Ishikawa (cell line): ENCODE data around the gene NDC1.

Experiments
- CEBPB ChIP-seq: IDR thresholded peaks from 2 replicates; pipeline ENCODE4 v1.6.1; 2012
- CREB1 ChIP-seq: IDR thresholded peaks from 2 replicates; pipeline ENCODE4 v1.6.1; 2012; ENCODE audit warnings: low read depth
- EGR1 ChIP-seq: IDR thresholded peaks from 2 replicates; pipeline ENCODE4 v1.6.1; 2012
- EP300 ChIP-seq: IDR thresholded peaks from 2 replicates; pipeline ENCODE4 v1.6.1; 2012; ENCODE audit warnings: borderline replicate concordance
- FOXM1 ChIP-seq: IDR thresholded peaks from 2 replicates; pipeline ENCODE4 v1.6.1; 2012; ENCODE audit warnings: low read depth, borderline replicate concordance
- MAX ChIP-seq: IDR thresholded peaks from 2 replicates; pipeline ENCODE4 v1.6.1; 2012
- NFIC ChIP-seq: IDR thresholded peaks from 2 replicates; pipeline ENCODE4 v1.6.1; 2012
- RAD21 ChIP-seq: IDR thresholded peaks from 2 replicates; pipeline ENCODE4 v1.6.1; 2012; ENCODE audit warnings: low read depth
- REST ChIP-seq: IDR thresholded peaks from 2 replicates; pipeline ENCODE4 v1.6.1; 2012; ENCODE audit warnings: low read depth, mild to moderate bottlenecking
- TAF1 ChIP-seq: IDR thresholded peaks from 2 replicates; pipeline ENCODE4 v1.6.1; 2012; ENCODE audit warnings: low read depth, mild to moderate bottlenecking
- TCF12 ChIP-seq: IDR thresholded peaks from 2 replicates; pipeline ENCODE4 v1.6.1; 2012; ENCODE audit warnings: low read depth
- TEAD4 ChIP-seq: IDR thresholded peaks from 2 replicates; pipeline ENCODE4 v1.6.1; 2012
- YY1 ChIP-seq: IDR thresholded peaks from 2 replicates; pipeline ENCODE4 v1.6.1; 2012; ENCODE audit warnings: low read depth
- ZBTB7A ChIP-seq: IDR thresholded peaks from 2 replicates; pipeline ENCODE4 v1.6.1; 2012; ENCODE audit warnings: low read depth
- TF ChIP-seq, protein P1 (sequence below): IDR thresholded peaks from 2 replicates; pipeline ENCODE4 v1.6.1; 2012

NDC1 gene

GRCh38 chr1:53851571-53852285, 13.6 kb upstream of the NDC1 start:
- no peak for TF ChIP-seq YY1
- TF ChIP-seq, protein P1, sequence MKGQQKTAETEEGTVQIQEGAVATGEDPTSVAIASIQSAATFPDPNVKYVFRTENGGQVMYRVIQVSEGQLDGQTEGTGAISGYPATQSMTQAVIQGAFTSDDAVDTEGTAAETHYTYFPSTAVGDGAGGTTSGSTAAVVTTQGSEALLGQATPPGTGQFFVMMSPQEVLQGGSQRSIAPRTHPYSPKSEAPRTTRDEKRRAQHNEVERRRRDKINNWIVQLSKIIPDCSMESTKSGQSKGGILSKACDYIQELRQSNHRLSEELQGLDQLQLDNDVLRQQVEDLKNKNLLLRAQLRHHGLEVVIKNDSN = no peak
- no peak for TF ChIP-seq TAF1
- no peak for TF ChIP-seq TCF12
- no peak for TF ChIP-seq TEAD4
- no peak for TF ChIP-seq RAD21
- no peak for TF ChIP-seq CREB1
- TF ChIP-seq CEBPB = no peak

GRCh38 chr1:53850082-53850673, 12.1 kb upstream of the NDC1 start:
- TF ChIP-seq ZBTB7A (no peak), EGR1 (no peak), CREB1 (no peak), YY1 (no peak), NFIC (no peak), MAX (no peak), TEAD4 (no peak), TCF12 (no peak), FOXM1 (no peak), REST (no peak), EP300 (no peak), CEBPB (no peak), RAD21 (no peak)
- TF ChIP-seq, protein P1 = no peak

DNA sequence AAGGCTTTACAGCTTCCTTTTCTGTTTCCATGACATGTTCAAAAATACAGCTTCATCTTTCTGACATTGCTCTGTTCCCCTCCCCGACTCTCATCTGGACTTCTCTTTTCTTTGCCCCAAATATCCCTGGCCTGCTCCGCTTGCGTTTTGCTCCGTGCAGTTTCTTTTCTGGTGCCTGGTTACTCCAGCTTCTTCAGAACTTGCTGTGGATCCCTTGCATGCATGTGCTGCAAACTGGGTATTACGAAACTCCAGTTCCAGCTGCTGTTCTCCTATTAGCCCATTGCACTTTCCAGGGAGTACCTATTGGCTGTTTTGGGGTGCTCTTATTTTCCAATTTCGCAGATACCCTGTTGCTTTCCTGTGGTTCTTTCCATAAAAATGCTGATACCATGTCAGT, 9.9 kb upstream of the NDC1 start:
- no peak for TF ChIP-seq TEAD4
- TF ChIP-seq CEBPB = peak; percentile 17; the same call in 1 of the 2 replicates

- TF ChIP-seq TCF12 (no peak), ZBTB7A (no peak)
Observed at GRCh38 chr1:53842347-53842746, 4.3 kb upstream of the NDC1 start.

DNA sequence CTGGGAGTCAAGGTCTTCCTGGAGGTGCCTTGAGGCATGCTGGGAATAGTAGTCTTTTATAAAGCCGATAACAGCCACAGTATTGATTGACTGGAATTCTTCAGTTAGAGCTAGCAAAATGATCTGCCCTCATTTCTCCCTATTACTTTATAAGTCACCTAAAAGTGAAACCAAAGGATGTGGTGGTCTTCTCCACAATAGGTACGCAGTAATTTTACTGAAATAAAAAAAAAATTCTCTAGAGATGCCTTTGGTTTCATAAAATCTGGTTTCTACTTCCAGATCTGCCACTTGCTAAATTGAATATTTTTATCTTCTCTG, 518 bp upstream of the NDC1 start:
- TF ChIP-seq YY1 (0 out of 2 replicates have a peak, but pooled peaks have one; percentile 3), EP300 (no peak)

DNA sequence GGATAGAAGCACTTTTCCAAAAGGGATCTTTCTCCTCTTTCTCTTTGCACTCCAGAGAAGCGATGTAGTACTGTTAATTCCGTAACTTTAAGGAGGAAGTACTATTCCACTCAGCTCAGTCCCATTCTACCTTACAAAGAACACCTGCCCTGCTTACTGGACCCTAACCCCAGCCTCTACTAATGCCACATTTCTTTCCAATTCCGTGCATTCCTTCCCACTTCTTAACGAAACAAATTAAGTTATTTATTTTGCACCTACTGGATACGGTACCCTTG, 511 bp downstream of the NDC1 start:
- TF ChIP-seq EP300 = no peak
- TF ChIP-seq YY1 = 0 out of 2 replicates have a peak, but pooled peaks have one; percentile 1

DNA sequence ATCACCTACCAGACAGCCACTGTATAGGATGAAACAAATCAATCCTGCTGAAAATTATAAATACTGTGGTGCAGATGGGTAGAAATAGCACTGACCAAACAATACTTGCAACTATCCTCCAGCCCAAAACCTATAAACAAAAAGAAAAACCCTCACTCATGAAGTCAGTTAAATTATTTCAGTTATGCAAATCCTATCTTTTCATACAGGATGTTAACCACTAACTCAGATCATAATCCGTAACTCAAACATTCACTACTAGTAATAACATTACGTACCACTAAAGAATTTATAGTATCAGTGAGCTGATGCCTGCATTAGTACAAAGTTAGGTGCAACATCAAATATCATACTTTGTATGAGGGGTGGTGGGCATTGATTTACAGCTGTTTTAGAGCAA, 2.6 kb downstream of the NDC1 start:
- TF ChIP-seq RAD21 = no peak
- no peak for TF ChIP-seq TCF12
- no peak for TF ChIP-seq EP300
- TF ChIP-seq TAF1 = no peak

GRCh38 chr1:53834776-53835175, 3.3 kb downstream of the NDC1 start:
- TF ChIP-seq, protein P1 = no peak
- TF ChIP-seq REST (no peak), YY1 (no peak), FOXM1 (no peak), EGR1 (no peak), NFIC (no peak), TAF1 (no peak), CEBPB (no peak), TCF12 (no peak), EP300 (no peak), TEAD4 (no peak), RAD21 (no peak), ZBTB7A (no peak), MAX (no peak), CREB1 (no peak)
